Measurements from ENCODE around the gene COBL. TPM values are rescaled to one million over a fixed set of nuclear protein-coding genes. Genes with fewer than 3 reads are reported as not detected.

Gene COBL
- total and polyA plus RNA-seq, 2 of the 8 experiments (the other 6 are each of a cell fraction or from before 2014, with no cell fraction given), result 13.8 to 40.4 TPM

GRCh38 chr7:51129527-51130472 is 186.8 kb downstream of the COBL start (continued):
- TF ChIP-seq USF2 (IDR thresholded peaks at IDR 0.05; ENCODE audit: low read length), result no peak
- no peak for TF ChIP-seq SRF (IDR thresholded peaks at IDR 0.05; ENCODE audit: low read depth, low read length)
- TF ChIP-seq SAP30 (IDR thresholded peaks at IDR 0.05; ENCODE audit: insufficient read depth, insufficient replicate concordance, low read length), result no peak
- no peak for TF ChIP-seq GABPA (IDR thresholded peaks at IDR 0.05; ENCODE audit: borderline replicate concordance, insufficient read depth, low read length)
- TF ChIP-seq PHF8 (conservative IDR thresholded peaks at IDR 0.05; ENCODE audit: low read depth, low read length), result no peak
- no peak for TF ChIP-seq SP4 (IDR thresholded peaks at IDR 0.05; ENCODE audit: low read length)
- TF ChIP-seq SP1 (IDR thresholded peaks at IDR 0.05; ENCODE audit: low read depth, low read length), result no peak
